Activated CD4-positive, CD25-positive, alpha-beta regulatory T cell treated with anti-CD3 and anti-CD28 coated beads, Interleukin-2, amount 50 U/mL, for 72 hours (primary cell): Measurements from ENCODE around the gene ETV1.

Experiments
- DNase-seq: peaks from one replicate; pipeline ENCODE4 v3.0.0; 2021

The ETV1 gene

DNA sequence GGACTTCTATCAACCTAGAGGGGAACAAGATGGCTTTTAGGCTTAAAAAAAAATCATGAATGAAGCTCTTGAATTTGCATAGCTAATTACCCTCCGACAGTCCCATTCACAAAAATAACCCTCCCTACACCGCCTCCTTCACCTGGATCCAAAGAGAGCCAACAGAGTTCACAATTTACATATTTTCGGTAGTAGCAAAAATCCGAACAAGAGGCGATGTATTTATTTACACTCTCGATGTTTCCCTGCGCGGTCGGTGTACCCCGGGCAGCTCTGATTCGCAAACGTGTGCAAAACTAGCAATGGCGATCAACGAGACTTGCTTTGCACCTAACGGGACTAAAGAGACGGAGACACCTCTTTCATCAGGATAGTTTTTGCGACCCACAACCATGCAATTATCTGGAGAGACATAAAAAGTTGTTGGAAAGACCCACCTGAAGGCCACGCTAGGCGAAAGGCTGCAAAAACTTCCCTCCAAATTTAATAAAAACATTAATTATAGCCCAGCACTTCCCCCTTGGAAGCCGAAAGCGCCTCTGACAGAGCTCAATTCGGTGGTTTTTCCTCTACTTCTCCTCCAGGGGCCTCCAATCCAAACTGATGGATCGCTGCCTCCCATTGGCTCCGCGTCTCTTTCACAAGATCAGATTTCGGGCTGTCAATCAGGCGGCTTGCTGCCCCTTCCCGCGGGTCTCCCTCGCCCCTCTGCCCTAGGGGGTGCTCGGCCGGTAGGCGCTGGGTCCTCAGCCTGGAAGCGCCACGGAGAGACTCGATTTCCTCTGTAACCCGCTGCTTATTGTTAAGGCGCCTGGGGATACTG is at the start of gene ETV1:
Gene ETV1, minus strand, starts transcription at position 541 of the 823 bp plus-strand sequence. CDS start 614 bp downstream, outside the sequence.
- DNase-seq: no peak

GRCh38 chr7:14024406-14024805 is 34.9 kb upstream of the ETV1 start:
- DNase-seq: no peak

DNA sequence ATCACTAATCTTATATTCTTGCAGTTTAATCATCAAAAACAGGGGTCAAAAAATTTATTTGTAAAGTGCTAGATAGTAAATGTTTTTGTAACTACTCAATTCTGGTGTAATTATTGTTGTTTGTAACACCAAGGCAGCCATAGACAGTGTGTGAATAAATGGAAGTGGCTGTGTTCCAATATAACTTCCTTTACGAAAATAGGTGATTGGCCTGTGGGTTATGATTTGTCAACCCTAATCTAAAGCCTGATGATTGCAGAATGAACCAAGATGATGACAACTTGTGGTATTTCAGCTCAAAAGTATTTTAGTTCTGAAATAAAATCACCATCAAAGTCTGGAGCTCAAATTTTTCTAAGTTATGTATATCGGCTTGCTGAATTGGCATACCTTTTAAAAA is 34.4 kb upstream of the ETV1 start:
- DNase-seq: no peak

DNA sequence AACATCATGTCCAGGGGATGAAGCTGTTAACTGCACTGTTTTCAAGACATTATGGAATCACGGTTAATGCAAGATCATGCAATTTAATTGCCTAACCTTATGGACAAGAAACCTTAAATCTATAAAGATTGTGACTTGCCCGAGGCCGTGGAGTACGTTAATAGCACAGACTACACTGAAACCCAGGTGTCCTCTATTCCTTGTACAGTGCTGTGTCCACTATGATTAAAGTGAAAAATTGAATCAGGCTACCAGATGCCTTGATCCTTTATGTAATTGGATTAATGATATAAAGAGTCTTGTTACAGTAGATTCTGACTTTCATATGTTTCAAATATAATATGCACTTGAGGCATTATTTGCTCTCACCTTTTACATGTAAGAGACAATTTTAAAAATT is 33.9 kb upstream of the ETV1 start:
- DNase-seq: no peak

GRCh38 chr7:14021069-14021468 is 31.6 kb upstream of the ETV1 start:
- DNase-seq: no peak

- no peak for DNase-seq
These were observed 31.0 kb upstream of the ETV1 start for GRCh38 chr7:14020339-14020900.

- DNase-seq: no peak
These were observed 29.3 kb upstream of the ETV1 start for GRCh38 chr7:14018751-14019150.

- no peak for DNase-seq
These were observed 27.5 kb upstream of the ETV1 start for GRCh38 chr7:14016950-14017349.

GRCh38 chr7:14013898-14014297 is 24.4 kb upstream of the ETV1 start:
- no peak for DNase-seq

DNA sequence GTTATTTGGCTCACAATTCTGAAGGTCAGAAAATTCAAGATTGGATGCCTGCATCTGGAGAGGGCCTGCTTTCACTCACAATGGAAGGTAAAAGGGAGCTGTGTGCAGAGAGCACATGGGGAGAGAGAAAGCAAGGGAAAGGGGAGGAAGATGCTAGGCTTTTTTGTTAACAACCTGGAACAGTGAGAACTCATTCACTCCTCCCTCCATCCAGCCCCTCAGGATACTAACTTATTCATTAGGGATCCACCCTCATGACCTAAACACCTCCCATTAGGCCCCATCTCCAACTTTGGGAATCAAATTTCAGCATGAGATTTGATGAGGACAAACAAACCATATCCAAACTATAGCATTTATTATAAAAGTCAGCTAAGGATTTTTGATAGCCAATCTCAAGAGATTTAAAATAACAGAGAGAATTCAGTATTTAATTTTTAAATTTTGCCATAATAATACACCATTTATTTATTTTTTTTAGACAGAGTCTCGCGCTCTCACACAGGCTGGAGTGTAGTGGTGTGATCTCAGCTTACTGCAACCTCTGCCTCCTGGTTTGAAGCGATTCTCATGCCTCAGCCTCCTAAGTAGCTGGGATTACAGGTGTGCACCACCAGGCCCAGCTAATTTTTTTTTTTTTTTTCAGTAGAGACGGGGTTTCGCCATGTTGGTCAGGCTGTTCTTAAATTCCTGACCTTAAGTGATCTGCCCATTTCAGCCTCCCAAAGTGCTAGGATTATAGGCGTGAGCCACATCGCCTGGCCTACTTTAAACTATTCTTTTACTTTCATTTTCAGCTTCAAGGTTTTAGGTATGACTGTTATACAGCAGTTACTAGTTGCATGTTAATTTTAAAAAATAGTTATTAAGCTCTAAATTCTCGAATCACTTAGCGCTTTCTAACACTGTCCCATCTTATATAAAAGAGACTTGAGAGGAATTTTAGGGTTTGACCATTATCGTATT is 20.3 kb upstream of the ETV1 start:
- no peak for DNase-seq

DNA sequence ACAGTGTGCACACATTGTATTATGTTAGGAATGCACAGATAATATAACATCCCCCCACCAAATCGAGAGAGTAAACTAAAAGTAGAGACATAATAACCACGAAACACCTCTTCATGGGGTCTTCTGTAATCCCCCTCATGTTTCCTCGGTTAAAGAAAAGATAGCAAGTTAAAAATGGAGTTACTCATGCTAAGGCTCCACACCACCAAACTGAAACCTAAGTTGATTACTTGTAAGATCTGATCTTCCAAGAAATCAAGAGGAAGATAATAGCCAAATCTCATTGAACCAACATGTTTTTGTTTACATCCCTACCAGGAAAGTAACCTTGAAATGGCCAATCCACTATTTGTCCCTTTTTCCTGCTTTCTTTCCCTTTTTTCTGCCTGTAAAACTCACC is 11.7 kb upstream of the ETV1 start:
- no peak for DNase-seq

DNA sequence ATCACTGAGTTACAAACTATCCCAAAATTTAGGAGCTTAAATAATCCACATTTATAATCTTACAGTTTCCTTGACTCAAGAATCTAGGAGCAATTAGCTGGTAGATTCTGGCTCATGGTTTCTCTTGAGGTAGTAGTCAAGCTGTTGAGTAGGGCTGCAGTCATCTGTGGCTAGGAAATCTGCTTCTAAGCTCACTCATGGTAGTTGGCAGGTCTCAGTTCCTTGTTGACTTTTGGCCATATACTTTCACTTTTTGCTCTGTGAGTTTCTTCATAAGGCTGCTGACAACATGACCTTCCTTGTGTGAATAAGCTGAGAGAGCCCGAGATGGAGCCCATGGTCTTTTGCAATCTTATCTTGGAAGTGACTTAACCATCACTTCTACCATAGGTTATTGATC is 10.8 kb upstream of the ETV1 start:
- DNase-seq: no peak

GRCh38 chr7:13998866-13999265 is 9.4 kb upstream of the ETV1 start:
- no peak for DNase-seq

DNA sequence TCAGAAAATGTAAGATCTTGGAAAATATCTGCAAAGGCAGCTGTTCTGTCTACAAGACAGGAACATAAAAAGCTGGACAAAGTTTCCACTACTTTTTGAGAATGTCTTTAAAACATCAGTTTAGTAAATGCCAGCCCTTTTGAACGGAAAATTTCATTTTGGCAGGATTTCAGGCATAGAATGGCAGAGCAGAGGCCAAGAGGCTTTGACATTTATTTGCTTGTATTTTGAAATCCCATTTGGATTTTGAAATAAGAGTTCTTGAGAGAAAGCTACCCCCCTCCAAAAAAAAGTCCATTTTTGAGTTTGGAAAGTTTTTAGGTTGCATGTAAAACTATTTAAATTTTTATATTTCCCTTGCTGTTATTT is 3.1 kb upstream of the ETV1 start:
- DNase-seq: no peak

- DNase-seq: no peak
These were observed 2.5 kb upstream of the ETV1 start for GRCh38 chr7:13991791-13992595.

GRCh38 chr7:13990984-13991790 is 1.7 kb upstream of the ETV1 start:
- peak; percentile 31 for DNase-seq

- DNase-seq: no peak
These were observed 985 bp upstream of the ETV1 start for GRCh38 chr7:13990319-13990983.

DNA sequence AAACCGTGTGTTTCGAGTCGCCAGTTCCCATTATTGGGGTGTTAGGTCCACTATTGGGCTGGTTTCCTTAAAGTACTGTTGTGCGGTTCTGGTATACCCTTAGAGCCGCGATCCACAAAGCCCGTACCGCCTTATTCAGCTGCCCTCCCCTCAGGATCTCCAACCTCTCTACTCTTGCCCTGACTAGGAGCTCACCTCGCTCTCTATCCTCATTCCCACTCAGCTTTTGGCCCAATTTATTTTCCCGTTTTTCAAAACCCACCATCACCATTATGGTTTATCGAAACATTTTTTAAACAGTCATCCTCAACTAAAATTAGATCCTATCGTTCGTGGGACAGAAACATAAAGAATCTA is 461 bp upstream of the ETV1 start:
- no peak for DNase-seq

GRCh38 chr7:13988731-13989125 is 738 bp downstream of the ETV1 start:
- DNase-seq: no peak

- DNase-seq: no peak
These were observed 1.4 kb downstream of the ETV1 start for GRCh38 chr7:13988065-13988464.

DNA sequence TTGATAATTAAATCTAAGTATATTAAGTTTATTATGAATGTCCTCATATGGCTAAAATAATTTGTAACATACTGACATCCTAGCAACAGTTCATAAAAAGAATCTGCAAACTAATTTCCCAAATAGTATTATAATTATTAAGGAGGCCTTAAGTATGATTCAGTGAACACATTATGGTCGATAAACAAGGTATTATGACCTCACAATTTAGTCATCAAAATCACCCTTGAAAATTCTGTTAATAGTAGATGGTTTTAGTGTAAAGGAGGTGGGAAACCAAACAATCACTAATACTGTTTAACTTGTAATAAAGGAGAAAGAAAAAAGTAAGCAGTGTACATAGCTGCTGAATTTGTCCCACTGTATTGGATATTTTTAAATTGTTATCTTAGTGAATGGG is 2.1 kb downstream of the ETV1 start:
- no peak for DNase-seq
